Neural cell (in vitro differentiated cells): Measurements from ENCODE around the gene VIM.

Source experiments
- CTCF ChIP-seq: fragments of 450-650 bp; IDR thresholded peaks from 2 replicates; pipeline ENCODE4 v1.5.1; 2014; ENCODE audit warnings: antibody characterized with exemption, mild to moderate bottlenecking, moderate library complexity; ENCODE audit not compliant: poor library complexity, severe bottlenecking
- EP300 ChIP-seq: fragments of 450-650 bp; conservative IDR thresholded peaks from 2 replicates; pipeline ENCODE4 v1.6.1; 2014; ENCODE audit warnings: antibody characterized with exemption, mild to moderate bottlenecking, moderate library complexity; ENCODE audit not compliant: poor library complexity, severe bottlenecking
- EZH2 ChIP-seq: fragments of 200-600, 300-800 bp; shearing (Covaris generic), sonication (generic); IDR thresholded peaks from 2 replicates; pipeline ENCODE4 v1.6.1; 2014; ENCODE audit warnings: antibody characterized with exemption, low read length, borderline replicate concordance, mild to moderate bottlenecking; ENCODE audit not compliant: insufficient read depth, poor library complexity, severe bottlenecking
- MXI1 ChIP-seq: fragments of 450-650 bp; conservative IDR thresholded peaks from 2 replicates; pipeline ENCODE4 v1.6.1; 2014; ENCODE audit warnings: antibody characterized with exemption, mild to moderate bottlenecking; ENCODE audit not compliant: poor library complexity, severe bottlenecking
- POLR2AphosphoS5 ChIP-seq: IDR thresholded peaks from 2 replicates; pipeline ENCODE4 v1.6.1; 2012
- RAD21 ChIP-seq: fragments of 450-650 bp; conservative IDR thresholded peaks from 2 replicates; pipeline ENCODE4 v1.6.1; 2014; ENCODE audit warnings: antibody characterized with exemption, mild to moderate bottlenecking, moderate library complexity
- REST ChIP-seq: IDR thresholded peaks from 2 replicates; pipeline ENCODE4 v1.6.1; 2012; ENCODE audit warnings: borderline replicate concordance
- SMC3 ChIP-seq: fragments of 450-650 bp; conservative IDR thresholded peaks from 2 replicates; pipeline ENCODE4 v1.6.1; 2014; ENCODE audit warnings: antibody characterized with exemption, mild to moderate bottlenecking, moderate library complexity; ENCODE audit not compliant: poor library complexity
- TAF1 ChIP-seq: IDR thresholded peaks from 2 replicates; pipeline ENCODE4 v1.6.1; 2012; ENCODE audit warnings: low read depth

GRCh38 chr10:17209881-17210280, 18.2 kb upstream of the VIM start:
- TF ChIP-seq CTCF (no peak), EZH2 (no peak), TAF1 (no peak), POLR2AphosphoS5 (no peak), EP300 (no peak), REST (no peak), MXI1 (no peak), RAD21 (no peak), SMC3 (no peak)
